Measurements from ENCODE around the gene TLE1. TPM values are rescaled to one million over a fixed set of nuclear protein-coding genes. Genes with fewer than 3 reads are reported as not detected.

The TLE1 gene
- total and polyA plus RNA-seq, 4 donors, result 57.0 to 69.9 (median 64.3) TPM

DNA sequence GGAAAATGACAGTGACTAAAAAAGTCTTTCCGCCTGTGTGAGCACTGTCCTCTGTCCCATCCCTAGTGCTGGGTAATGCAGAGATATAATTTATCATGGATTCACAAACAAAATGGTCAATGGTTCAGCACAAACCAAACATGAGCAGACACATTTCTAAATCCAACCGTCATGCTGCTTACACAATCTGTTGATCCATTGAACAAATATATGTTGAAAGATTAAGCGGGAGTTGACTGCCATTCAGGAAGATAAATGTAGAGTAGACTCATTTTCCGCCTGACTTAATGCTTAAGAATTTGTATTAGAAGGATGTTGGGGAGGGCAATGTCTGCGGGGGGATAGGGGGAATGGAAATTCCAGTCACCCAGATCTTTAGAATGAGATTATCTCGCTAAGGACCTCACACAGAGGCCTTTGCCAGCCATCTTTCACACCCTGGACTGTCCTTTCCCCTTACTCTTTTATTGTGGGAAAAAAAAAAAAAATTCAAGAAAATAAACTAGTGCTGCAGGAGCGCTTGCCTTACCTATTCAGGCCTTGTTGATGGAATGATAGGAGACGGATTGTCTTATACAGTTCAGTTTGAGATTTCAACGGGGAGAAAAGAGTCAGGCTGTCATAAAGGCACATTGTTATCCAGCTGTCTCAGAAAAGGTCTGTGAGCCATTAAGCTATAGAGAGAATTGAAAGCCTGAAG is 153.7 kb downstream of the TLE1 start:
- peak in 1 of 6 donors; percentile 43 for DNase-seq (ENCODE audit: low read depth in 4 of 6, low spot score in 6 of 6)
- Histone ChIP-seq H3K36me3 (ENCODE audit: control insufficient read depth, insufficient read depth, low read length) (no peaks in the 10 kb centered on the region), H3K9me3 (ENCODE audit: control insufficient read depth, insufficient read depth, low read length) (no peaks in the 10 kb centered on the region), H3K27me3 (ENCODE audit: control insufficient read depth, insufficient read depth, low read length) (no peaks in the 10 kb centered on the region), H3K4me1 (ENCODE audit: control insufficient read depth, insufficient read depth, low read length) (no peaks in the 10 kb centered on the region), H3K27ac (ENCODE audit: low read depth, low read length) (no peak overlapping the region), H3K4me3 (ENCODE audit: low read depth, low read length) (no peak overlapping the region)
- WGBS (ENCODE audit: insufficient coverage), result 68% methylated on average over 5 of the region's 9 CpGs

DNA sequence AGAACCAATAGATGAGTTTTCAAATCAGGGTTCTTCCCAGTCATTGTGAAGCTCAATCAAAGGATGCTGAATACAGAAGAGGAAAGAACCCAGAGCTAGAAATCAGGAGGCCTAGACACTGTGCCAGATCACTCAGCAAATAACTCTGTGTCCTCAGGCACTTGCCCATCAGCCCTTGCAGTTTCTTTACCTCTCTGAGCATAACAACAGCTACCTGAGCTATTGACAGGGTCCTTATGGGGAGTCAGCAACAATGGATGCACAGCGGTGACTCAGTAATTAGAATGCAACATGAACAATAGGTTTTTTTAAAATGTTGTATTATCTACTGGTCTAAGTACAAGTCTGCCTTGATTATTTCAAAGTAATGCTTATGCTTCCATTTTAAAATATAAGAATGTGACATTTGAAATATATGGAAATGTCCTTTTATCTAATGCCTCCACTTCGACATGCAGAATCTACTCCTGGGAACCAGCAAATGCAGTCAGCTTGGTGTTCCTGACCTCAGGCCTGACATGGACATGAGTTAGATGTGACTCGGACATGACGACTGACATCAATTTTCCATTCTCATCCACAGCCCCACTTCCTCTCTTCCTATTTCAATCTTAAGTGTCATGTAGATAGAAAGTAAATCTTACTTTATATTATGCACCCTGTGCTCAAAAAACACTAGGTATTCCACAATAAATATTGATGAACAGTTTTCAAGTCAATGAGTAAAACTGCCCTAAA is 155.0 kb downstream of the TLE1 start:
- Histone ChIP-seq H3K27me3 (ENCODE audit: control insufficient read depth, insufficient read depth, low read length) (no peaks in the 10 kb centered on the region), H3K36me3 (ENCODE audit: control insufficient read depth, insufficient read depth, low read length) (no peaks in the 10 kb centered on the region), H3K9me3 (ENCODE audit: control insufficient read depth, insufficient read depth, low read length) (no peaks in the 10 kb centered on the region), H3K4me3 (ENCODE audit: low read depth, low read length) (no peak overlapping the region), H3K27ac (ENCODE audit: low read depth, low read length) (no peak overlapping the region), H3K4me1 (ENCODE audit: control insufficient read depth, insufficient read depth, low read length) (no peaks in the 10 kb centered on the region)
- WGBS (ENCODE audit: insufficient coverage), result no CpG with 5 or more reads among the region's 4 CpGs
- DNase-seq (ENCODE audit: low read depth in 4 of 6, low spot score in 6 of 6), result no peak

Small RNA genes within 50 kb of the gene (small RNA-seq; reads per million reads assigned to genes)
- not detected for gene RNU6-1035P (ENCODE audit: low replicate concordance)

Other genes with a start within 250 kb of the TLE1 start
- not detected for gene SPATA31D4, start 238.9 kb upstream of the TLE1 start, total RNA-seq
- not detected for gene SPATA31D4, start 238.9 kb upstream of the TLE1 start, polyA plus RNA-seq (ENCODE audit: insufficient read length in 2 of 2)

All from spinal cord (tissue), 10 donors.